ENCODE data around the gene UBE2J2. TPM values are rescaled to one million over a fixed set of nuclear protein-coding genes. Genes with fewer than 3 reads are reported as not detected.

Gene UBE2J2
- total and polyA plus RNA-seq, 2 of the 8 experiments (the other 6 are each of a cell fraction or from before 2014, with no cell fraction given): 33.6 to 67.9 TPM

- CTCF ChIA-PET (ENCODE audit: partially characterized antibody): interaction anchor here (1.7 kb wide), 1 partner anchor 20 kb away, joined by 6 read pairs; no protein-coding TSS in a partner anchor
- Histone ChIP-seq H3K79me1 (ENCODE audit: low read depth, low read length) (peaks cover 35% of the 10 kb centered on the region), H4K5ac (ENCODE audit: insufficient read length, low read depth, low read length) (no peak overlapping the region), H3K56ac (replicated peaks; ENCODE audit: insufficient read length, low read depth, low read length) (no peak overlapping the region), H2BK12ac (ENCODE audit: low read depth, low read length) (no peak overlapping the region), H3K27me3 (replicated peaks in 1 of 4; ENCODE audit: control insufficient read depth in 3 of 4, extremely low read depth in 1 of 4, insufficient read depth in 3 of 4, low read length in 3 of 4) (no peaks in the 10 kb centered on the region), H3K4me2 (ENCODE audit: insufficient read depth in 1 of 2, low read depth in 2 of 2, low read length in 2 of 2) (no peak overlapping the region), H4K8ac (ENCODE audit: extremely low read depth, insufficient read depth, low read length) (no peak overlapping the region), H3K27ac (ENCODE audit: low read depth, low read length) (no peak overlapping the region), H3K79me2 (ENCODE audit: control insufficient read depth in 1 of 2, insufficient read depth in 2 of 2, low read length in 2 of 2) (peaks cover 12 to 50% of the 10 kb centered on the region in 2 experiments; a peak in 3 of 4 replicates), H4K91ac (replicated peaks; ENCODE audit: insufficient read length, low read length) (no peak overlapping the region), H3K4me1 (replicated peaks in 1 of 4; ENCODE audit: control insufficient read depth in 3 of 4, insufficient read depth in 4 of 4, low read length in 3 of 4) (peaks cover 0 to 16% (median 4%) of the 10 kb centered on the region in 4 experiments; a peak in 6 of 7 replicates), H3K14ac (ENCODE audit: insufficient read length) (no peak overlapping the region), H2AFZ (ENCODE audit: low read length) (no peak overlapping the region), H3K9ac (replicated peaks in 1 of 4; ENCODE audit: extremely low read depth in 1 of 4, low read depth in 3 of 4, low read length in 3 of 4) (no peak overlapping the region; a peak in 1 of 7 replicates), H2AK5ac (ENCODE audit: low read depth, low read length) (no peak overlapping the region), H2BK20ac (ENCODE audit: low read length) (no peak overlapping the region), H3K9me3 (ENCODE audit: insufficient read depth in 2 of 2, low read depth in 1 of 2, low read length in 1 of 2) (no peaks in the 10 kb centered on the region), H3K23me2 (ENCODE audit: low read depth, low read length) (no peaks in the 10 kb centered on the region), H3K4me3 (ENCODE audit: extremely low read depth in 1 of 4, insufficient read depth in 2 of 4, low read depth in 3 of 4, low read length in 4 of 4) (no peak overlapping the region), H3K36me3 (ENCODE audit: control insufficient read depth in 2 of 4, insufficient read depth in 4 of 4, low read length in 3 of 4) (peaks cover 3 to 20% (median 9%) of the 10 kb centered on the region in 4 experiments; a peak in 6 of 8 replicates), H2BK5ac (ENCODE audit: low read depth, low read length) (no peak overlapping the region), H2BK120ac (replicated peaks; ENCODE audit: low read depth, low read length) (no peak overlapping the region), H2BK15ac (ENCODE audit: low read length) (no peak overlapping the region), H3K23ac (ENCODE audit: insufficient read length) (no peak overlapping the region), H3K18ac (ENCODE audit: extremely low read depth, low read length) (no peak overlapping the region), H4K20me1 (replicated peaks in 1 of 2; ENCODE audit: control insufficient read depth in 1 of 2, insufficient read depth in 2 of 2, low read length in 2 of 2) (peaks cover 25 to 40% of the 10 kb centered on the region in 2 experiments), H3K4ac (replicated peaks; ENCODE audit: insufficient read length, low read depth, low read length) (no peak overlapping the region)
- POLR2A ChIA-PET (ENCODE audit: partially characterized antibody): interaction anchor here (1.0 to 3.0 kb wide), 5 partner anchors 9 to 32 kb away, joined by 4 to 20 read pairs (median 6); no protein-coding TSS in a partner anchor
- WGBS, 2 experiments (ENCODE audit: extremely low coverage in 1 of 2, insufficient coverage in 1 of 2, insufficient read length in 1 of 2, insufficient replicate concordance in 2 of 2, low coverage in 1 of 2, low lambda C conversion rate in 2 of 2, missing lambda C conversion rate in 1 of 2): 90% methylated on average over 12 of the region's 13 CpGs; no CpG with 5 or more reads in 1 of the 2 experiments
- DNase-seq (ENCODE audit: low read depth in 1 of 2, low spot score in 2 of 2) (no peak), FAIRE-seq (no peak)
- TF ChIP-seq TBP (IDR thresholded peaks at IDR 0.05; ENCODE audit: low read depth, low read length): no peak
- no peak for TF ChIP-seq SUZ12 (IDR thresholded peaks at IDR 0.05; ENCODE audit: low read length)
- no peak for TF ChIP-seq SIN3A (conservative IDR thresholded peaks at IDR 0.05 in 1 of 2, IDR thresholded peaks at IDR 0.05 in 1 of 2; ENCODE audit: low read depth in 1 of 2, low read length in 2 of 2)
- TF ChIP-seq CTCF (IDR thresholded peaks at IDR 0.05; ENCODE audit: control extremely low read depth in 1 of 3, insufficient read depth in 1 of 3, low read depth in 1 of 3, low read length in 3 of 3): no peak
- no peak for TF ChIP-seq HDAC2 (IDR thresholded peaks at IDR 0.05; ENCODE audit: borderline replicate concordance in 1 of 2, low read depth in 2 of 2, low read length in 2 of 2)
- TF ChIP-seq EP300 (IDR thresholded peaks at IDR 0.05; ENCODE audit: borderline replicate concordance in 1 of 2, low read depth in 2 of 2, low read length in 2 of 2): no peak
- no peak for TF ChIP-seq POU5F1 (IDR thresholded peaks at IDR 0.05; ENCODE audit: low read depth, low read length)
- TF ChIP-seq CBX5 (IDR thresholded peaks at IDR 0.05; ENCODE audit: low read depth, low read length): no peak
- TF ChIP-seq GTF2F1 (IDR thresholded peaks at IDR 0.05; ENCODE audit: borderline replicate concordance, low read depth, low read length): no peak
- no peak for TF ChIP-seq CEBPB (IDR thresholded peaks at IDR 0.05; ENCODE audit: low read depth, low read length)
Measured at GRCh38 chr1:1319646-1319941, 45.9 kb upstream of the UBE2J2 start.

Measured in H1 (cell line).